ENCODE data around the gene GNAO1.

GNAO1 gene

GRCh38 chr16:56275076-56275475 lies 83.8 kb downstream of the GNAO1 start:
- ChIA-PET POLR2A (ENCODE audit: low non-redundant PET) (no interaction called here), CTCF (no interaction called here)
- DNase-seq (ENCODE audit: low spot score) = no peak
- TF ChIP-seq CTCF (conservative IDR thresholded peaks at IDR 0.05; ENCODE audit: low read depth) = no peak
- H3K27ac ChIP-seq = no peak overlapping the region

- no peak for TF ChIP-seq CTCF (conservative IDR thresholded peaks at IDR 0.05; ENCODE audit: low read depth)
- POLR2A ChIA-PET (ENCODE audit: low non-redundant PET) = no interaction called here
- CTCF ChIA-PET = no interaction called here
- DNase-seq (ENCODE audit: low spot score) = no peak
- no peak overlapping the region for H3K27ac ChIP-seq
These were observed 84.5 kb downstream of the GNAO1 start for GRCh38 chr16:56275801-56276200.

- ChIA-PET CTCF (interaction anchor here (0.5 kb wide), 1 partner anchor 89 kb away, joined by 3 read pairs; no protein-coding TSS in a partner anchor), POLR2A (ENCODE audit: low non-redundant PET) (no interaction called here)
- DNase-seq (ENCODE audit: low spot score) = no peak
- no peak overlapping the region for H3K27ac ChIP-seq
- TF ChIP-seq CTCF (conservative IDR thresholded peaks at IDR 0.05; ENCODE audit: low read depth) = no peak
These were observed 85.8 kb downstream of the GNAO1 start for GRCh38 chr16:56277075-56277474.

- ChIA-PET POLR2A (ENCODE audit: low non-redundant PET) (no interaction called here), CTCF (interaction anchor here (0.6 to 1.0 kb wide), 3 partner anchors 54 to 236 kb away, joined by 3 to 4 read pairs (median 3); no protein-coding TSS in a partner anchor)
- DNase-seq (ENCODE audit: low spot score) = no peak
- no peak for TF ChIP-seq CTCF (conservative IDR thresholded peaks at IDR 0.05; ENCODE audit: low read depth)
- H3K27ac ChIP-seq = no peak overlapping the region
These were observed 87.0 kb downstream of the GNAO1 start for GRCh38 chr16:56278196-56278855.

GRCh38 chr16:56279132-56279531 lies 87.8 kb downstream of the GNAO1 start:
- CTCF ChIA-PET = no interaction called here
- DNase-seq (ENCODE audit: low spot score) = no peak
- no peak overlapping the region for H3K27ac ChIP-seq
- POLR2A ChIA-PET (ENCODE audit: low non-redundant PET) = no interaction called here
- no peak for TF ChIP-seq CTCF (conservative IDR thresholded peaks at IDR 0.05; ENCODE audit: low read depth)

- ChIA-PET CTCF (interaction anchor here (0.9 to 1.2 kb wide), 2 partner anchors 38 to 42 kb away, joined by 3 read pairs; no protein-coding TSS in a partner anchor), POLR2A (ENCODE audit: low non-redundant PET) (no interaction called here)
- DNase-seq (ENCODE audit: low spot score) = no peak
- no peak for TF ChIP-seq CTCF (conservative IDR thresholded peaks at IDR 0.05; ENCODE audit: low read depth)
- no peak overlapping the region for H3K27ac ChIP-seq
These were observed 88.6 kb downstream of the GNAO1 start for GRCh38 chr16:56279914-56280313.

Data from RWPE1 (cell line).